HG03097 (cell line): Measurements from ENCODE around the gene SLC7A1.

Source experiments
- ATAC-seq: cut with Tn5 transposase; IDR thresholded peaks from one replicate; pipeline ENCODE4 v1.9.1; 2021; ENCODE audit not compliant: unreplicated experiment, low FRiP score

Gene SLC7A1

DNA sequence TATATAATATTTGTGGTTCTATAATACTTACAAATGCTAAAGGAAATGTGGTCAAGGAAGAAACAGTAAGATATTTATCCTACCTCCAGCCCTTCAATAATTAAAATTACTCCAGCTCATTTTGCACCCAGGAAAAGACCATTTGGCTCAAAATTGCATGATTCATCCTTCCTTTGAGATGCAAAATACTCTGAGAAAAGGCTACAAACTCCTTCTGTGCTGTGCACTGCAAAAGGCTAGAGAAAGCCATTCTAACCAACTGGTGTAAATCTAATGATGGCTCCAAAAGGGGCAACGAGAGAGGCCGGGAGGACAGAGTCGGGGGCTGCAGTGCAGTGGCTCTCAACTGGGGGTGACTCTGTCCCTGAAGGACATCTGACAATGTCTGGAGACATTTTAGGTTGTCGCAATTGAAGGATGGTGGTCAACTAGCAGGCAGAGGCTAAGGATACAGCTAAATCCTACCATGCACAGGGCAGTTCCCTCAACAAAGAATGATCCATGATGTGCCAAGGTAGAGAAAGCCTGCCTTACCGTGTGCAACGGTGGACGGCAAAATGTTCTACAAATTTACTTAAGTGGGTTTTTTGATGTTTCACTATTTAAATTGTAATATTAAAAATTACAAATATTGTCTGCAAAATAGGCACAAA, 32.6 kb downstream of the SLC7A1 start:
- ATAC-seq = no peak

DNA sequence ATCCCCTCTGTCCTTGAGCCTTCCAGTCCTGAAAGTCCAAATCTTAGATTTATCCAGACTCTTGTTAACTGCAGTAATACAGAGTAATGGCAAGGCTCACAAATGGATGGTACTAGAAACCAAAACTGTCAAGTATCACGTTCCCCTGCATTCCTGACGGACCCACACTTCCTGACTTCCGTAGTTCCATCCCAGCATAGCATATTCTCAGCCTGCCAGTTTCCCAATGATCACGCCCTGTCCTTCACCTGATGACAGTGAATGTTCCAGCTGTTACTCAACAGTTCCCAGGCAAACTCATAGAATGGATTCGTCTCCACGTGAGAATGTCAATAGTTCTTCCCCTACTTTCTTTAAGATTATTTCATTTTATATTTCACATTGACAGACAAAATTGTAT, 33.6 kb downstream of the SLC7A1 start:
- no peak for ATAC-seq

DNA sequence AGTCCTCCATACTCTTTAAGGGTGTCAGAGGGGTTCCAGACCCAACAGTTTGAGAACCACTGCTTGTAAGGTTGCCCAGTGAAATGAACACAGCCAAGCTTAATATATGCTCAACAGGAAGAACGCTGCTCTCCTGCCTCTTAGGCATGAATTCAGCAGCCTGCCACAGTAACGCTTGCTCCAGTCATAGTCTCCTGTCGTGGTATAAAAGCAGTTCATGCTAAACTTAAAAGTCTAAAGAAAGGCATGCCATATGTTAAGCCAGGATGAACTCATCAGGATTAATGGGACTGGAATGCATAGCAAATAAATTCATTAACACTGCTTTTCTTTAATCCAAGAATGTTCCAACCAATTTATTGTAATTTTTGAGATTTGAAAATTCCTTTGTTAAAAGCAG, 38.7 kb downstream of the SLC7A1 start:
- no peak for ATAC-seq

DNA sequence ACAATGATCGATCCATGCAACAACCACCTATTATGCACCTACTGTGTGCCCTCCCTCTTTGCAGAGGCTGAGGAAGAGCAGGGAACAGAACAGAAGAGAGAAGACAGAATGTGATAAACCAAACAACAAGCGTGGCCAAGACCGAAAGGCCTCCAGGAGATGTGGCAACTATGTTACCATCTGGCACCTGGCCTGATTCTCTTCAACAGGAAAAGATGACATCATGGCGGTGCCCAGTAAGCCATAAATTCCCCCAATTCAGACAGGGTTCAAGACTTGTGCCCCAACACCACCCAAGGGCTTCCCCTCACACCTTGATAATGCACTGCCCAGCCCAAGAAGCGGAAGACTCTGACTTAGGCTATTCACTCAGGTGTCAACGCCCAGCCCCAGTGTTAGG, 44.3 kb downstream of the SLC7A1 start:
- no peak for ATAC-seq

DNA sequence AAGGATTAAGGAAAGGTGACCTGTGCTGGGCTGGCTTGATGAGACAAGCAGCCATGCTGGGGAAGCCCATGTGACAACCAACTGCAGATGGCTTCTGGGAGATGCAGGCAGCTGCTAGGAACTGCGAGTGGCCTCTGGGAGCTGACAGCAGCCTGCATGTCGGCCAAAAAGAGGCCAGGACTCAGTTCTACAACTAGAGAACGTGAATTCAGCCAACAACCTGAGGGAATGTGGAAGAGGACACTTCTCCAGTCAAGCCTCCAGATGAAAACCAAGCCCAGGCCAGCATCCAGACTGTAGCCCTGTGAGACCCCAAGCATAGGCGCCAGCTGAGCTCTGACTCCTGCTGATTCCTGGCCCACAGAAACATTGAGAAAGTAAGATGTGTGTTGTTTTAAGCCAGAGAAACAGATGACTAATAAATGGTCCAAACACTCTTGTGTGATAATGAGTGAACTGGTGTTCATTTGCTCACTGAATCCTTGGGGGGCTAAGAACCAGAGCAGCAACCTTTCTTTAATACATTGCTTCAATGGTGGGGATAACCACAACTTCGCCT, 45.0 kb downstream of the SLC7A1 start:
- ATAC-seq = no peak

DNA sequence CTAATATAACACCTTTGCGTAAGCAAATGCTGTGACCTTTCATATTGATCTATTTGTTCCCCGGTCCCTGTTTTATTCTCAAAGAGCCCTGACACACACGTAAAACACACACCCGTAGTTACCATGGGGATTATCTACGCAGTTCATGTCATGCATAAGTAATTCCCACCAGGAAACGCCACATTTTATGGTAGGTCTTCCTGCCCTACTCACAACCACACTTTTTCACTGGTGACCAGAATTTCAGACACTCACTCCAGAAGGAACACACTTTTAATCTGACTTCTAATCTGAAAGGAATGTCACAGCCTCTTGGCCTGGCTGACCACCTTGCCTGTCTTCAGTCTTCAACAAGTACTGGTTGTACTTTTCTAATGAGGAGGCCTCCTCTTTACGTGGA, 46.8 kb downstream of the SLC7A1 start:
- no peak for ATAC-seq

DNA sequence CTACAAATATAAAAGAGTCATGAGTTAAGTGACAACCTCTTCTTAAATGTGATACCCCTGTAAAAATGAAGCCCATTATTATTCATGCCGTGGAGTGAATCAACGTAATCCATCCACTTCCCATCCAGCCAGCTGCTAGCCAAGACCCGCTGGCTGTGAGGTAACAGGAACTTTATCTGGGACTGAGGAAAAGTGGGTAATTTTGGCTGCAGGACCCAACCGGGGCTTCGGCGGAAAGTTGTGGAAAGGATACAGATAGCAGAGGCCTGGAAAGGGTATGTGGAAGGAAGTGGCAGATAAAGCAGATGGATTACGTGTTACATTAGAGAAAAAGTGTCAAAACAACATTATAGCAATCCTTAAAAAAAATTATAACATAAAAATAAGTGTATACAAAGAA, 48.3 kb downstream of the SLC7A1 start:
- no peak for ATAC-seq

DNA sequence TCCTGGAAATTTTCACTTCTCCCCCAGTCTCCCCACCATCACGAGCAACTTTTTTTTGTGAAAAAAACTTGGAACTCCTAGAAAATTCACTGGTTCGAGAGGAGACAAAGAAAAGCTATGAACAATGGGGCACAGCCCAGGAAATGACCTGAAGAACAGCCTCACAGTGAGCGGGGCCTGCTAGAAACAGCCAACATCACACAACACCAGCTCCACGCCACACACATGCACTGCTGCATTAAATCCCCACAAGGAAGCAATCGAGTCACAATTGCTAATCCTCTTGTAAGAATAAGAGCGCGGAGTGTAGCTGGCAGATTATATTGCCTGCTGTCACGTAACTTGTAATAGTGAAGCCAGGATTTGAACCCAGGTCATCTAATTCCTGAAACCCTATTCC, 48.8 kb downstream of the SLC7A1 start:
- ATAC-seq = no peak

DNA sequence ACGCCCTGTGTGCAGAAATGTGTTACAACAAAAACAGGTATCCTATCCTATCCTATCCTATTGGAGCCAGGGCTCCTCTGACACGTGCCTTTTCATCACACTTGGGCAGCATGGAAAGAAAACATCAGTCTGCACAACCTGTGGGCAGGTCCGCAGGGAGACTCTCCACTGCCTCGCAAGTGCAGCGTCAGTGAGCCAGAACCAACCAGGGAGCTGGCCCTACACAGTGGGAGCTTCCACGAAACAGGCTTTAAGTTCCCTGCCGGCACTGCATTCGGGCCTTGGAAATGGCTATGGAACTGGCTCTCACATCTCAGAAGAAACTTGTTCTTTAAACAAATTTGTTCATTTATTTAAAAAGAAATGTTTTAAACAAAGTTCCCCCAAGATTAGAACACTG, 49.5 kb downstream of the SLC7A1 start:
- no peak for ATAC-seq

DNA sequence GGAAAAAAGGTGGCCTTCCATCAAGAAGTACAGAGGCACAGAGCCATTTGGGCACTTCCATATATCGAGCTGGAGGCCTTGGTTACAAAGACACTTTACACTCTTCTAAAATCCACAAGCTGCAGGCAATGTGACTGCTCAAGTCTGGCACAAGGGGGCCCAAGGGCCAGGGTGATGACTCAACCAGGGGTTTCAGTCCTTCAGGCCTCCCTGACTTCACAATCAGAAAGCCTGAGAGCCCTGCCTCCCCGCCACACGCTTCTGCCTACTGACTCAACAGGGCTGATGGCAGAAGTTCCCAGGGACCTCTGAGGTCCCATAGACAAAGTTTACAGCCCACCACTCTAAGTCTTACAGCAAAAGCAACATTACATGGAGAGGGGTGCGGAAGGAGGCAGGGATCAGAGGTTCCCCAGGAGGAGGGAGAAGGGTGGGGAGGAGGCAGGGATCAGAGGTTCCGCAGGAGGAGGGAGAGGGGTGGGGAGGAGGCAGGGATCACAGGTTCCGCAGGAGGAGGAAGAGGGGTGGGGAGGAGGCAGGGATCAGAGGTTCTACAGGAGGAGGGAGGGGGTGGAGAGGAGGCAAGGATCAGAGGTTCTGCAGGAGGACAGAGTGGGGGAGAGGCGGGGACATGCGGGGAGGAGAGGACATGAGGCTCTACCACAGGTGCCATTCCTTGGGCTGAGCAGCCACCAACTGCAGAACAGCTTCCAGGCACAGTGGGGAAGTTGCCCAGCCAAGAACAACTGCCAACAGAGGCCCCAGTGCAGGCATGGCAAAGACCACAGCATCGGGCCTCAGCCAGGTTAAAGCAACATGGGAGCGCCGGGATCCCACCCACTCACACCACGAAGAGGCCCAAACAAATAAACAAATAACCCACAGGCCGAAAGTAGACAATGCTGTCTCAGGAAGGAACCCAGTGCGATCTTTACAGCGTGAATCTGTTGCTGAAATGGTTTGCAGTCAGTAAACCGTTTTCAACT, 52.0 kb downstream of the SLC7A1 start:
- ATAC-seq = peak; percentile 90

DNA sequence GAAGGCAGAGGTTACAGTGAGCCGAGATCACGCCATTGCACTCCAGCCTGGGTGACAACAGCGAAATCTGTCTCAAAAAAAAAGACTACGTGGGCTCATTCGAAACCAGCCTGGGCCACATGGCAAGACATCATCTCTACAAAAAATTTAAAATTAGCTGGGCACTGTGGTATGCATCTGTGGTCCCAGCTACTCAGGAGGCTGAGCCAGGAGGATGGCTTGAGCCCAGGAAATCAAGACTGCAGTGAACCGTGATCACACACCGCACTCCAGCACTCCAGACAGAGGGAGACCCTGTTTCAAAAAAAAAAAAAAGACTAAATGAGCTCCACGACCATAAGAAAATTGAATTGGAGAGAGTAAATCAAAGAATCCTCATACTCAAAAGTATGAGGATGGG, 53.1 kb downstream of the SLC7A1 start:
- no peak for ATAC-seq

DNA sequence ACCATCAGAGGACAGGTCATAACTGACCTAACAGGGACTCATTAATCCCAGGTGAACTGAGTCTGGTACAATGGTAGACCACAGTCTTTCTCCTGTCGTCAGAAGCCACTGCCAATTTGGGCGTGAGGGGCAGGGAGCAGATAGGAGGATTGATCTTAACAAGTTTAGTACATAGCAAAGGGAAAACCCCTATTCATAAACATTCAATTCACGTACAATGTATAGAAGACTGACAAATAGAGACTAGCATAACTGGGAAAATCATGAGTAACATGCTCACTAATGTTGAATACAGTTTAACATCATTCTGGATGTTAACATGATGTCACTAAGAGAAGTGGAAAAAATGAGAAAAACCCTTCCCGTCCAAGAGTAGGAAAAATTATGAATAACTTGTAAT, 54.1 kb downstream of the SLC7A1 start:
- ATAC-seq = no peak

DNA sequence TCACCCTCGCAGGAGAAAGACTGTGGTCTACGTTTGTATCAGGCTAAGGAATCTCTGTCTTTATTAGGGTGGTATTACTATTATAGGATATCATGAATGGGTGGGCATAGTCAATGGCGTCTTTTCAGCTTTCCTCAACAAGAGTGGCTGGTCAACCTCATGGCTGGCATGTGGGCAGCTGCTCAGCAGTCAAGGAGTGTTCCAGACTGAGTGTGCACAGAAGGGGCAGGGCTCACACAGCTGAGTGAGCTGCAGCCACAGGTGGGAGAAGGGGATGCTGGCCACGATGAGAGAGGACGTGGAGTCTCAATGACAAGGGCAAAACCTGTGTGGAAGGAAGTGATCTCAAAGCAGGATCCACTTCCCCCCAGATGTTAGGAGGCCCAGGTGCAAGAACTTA, 54.7 kb downstream of the SLC7A1 start:
- ATAC-seq = no peak

DNA sequence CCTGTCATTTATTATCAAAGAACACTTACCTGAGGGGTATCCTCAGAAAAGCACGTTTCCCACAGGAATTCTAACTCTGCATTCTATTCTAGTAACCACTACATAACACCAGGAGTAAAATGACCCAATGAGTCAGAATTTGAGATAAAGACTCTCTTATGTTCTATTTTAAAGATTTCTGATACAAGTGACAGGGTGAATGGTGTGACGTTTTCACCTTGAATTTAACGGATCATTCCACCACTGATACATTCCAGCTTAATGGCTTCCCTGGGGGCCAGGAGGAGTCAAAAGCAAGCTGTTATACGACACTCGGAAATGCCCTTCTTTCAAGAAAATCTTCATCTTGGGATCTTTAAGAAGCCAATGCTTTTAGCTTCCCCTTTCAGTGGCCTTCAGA, 55.2 kb downstream of the SLC7A1 start:
- ATAC-seq = no peak

DNA sequence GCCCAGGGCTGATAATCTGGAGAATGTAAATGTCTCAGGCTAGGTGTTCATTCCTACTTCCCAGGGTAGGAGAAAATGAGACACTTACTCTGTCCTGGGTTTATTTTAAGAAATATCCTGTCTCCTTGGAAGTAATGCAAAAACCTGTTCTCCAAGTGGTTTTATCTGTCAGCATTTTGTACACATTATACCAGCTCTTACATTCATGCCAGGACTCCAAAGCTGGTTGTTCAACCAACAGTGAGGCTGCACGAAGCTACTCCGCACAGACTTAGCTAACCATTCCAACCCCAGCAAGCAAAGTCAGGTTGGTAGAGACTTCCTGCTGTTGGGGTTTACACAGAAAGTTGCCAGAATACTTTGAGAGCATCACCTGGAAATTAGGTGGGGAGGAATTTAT, 55.6 kb downstream of the SLC7A1 start:
- no peak for ATAC-seq

DNA sequence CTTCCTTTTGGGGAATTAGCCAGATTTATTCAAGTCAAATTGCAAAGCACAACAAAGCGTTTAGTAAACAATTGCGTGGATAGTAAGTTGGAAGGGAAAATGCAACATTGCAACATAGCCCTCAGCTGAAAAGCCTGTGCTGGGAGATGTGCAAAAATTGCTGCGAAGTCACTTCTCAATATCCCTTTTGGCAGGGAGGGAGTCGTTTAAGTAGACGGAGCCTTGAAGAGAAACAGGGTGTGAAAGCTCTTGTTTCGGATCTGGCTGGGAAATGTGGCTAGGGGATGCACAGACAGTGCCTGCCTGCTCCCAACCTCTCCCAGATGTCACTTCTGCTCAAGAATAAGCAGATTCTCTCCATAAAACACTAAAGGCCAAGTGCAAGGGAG, 56.8 kb downstream of the SLC7A1 start:
- ATAC-seq = no peak

DNA sequence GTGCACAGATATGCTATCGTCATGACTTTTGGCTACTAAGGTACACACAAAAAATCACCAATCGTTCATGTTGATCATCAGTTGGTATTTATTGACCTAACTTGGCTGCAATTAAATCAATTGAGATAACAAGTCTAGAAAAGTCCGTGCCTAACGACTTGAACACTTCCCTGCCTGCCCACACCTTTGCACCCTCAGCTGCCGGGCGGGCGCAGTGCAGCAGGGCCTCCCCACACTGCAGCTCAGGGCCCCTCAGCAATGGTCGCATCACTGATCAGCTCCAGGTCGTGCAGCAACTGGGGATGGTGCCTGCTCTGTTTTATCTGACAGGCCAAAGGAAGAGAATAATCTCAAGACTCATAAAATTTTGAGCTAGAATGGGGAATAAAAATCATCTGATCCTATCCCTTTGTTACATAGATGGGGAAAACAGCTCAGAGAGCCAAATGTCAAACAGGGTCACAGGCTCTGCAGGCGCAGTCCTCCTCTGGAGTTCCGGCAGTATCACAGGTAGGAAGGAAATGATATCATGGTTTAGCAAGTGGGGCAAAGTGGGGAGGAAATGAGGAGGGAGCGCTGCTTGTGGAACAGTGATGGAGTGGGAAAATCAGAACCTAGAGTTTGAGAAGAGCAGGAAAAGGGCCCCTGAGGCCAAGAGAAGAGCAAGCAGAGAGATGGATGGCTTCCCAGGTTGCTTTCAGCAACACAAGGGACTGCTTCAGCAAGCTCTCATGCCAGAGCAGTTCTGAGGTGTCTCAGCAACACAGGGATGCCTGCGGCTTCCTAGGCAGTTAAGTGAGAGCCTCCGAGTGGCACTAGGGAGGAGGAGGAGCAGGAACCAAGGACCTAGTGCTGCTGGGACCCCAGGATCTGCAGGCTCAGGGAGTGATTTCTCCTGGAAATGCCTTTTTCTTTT, 57.5 kb downstream of the SLC7A1 start:
- no peak for ATAC-seq

DNA sequence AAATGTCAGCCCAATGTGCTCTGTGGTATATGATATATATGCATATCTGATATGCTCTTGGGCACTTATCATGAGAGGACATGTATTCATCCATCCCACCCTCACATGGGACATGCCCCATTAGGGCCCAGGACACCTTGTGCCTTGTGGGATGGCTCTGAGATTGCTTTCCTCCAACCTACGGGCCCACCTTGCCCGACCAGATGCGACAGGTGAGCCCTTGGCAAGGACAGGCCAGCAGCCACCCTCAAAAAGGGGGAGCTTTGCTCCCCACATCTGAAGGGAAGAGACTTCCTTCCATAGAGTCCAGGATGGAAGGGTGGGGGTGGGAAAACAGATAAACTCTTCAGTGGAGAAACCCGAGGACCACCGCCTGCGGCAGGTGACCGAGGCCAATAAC, 58.6 kb downstream of the SLC7A1 start:
- ATAC-seq = no peak

DNA sequence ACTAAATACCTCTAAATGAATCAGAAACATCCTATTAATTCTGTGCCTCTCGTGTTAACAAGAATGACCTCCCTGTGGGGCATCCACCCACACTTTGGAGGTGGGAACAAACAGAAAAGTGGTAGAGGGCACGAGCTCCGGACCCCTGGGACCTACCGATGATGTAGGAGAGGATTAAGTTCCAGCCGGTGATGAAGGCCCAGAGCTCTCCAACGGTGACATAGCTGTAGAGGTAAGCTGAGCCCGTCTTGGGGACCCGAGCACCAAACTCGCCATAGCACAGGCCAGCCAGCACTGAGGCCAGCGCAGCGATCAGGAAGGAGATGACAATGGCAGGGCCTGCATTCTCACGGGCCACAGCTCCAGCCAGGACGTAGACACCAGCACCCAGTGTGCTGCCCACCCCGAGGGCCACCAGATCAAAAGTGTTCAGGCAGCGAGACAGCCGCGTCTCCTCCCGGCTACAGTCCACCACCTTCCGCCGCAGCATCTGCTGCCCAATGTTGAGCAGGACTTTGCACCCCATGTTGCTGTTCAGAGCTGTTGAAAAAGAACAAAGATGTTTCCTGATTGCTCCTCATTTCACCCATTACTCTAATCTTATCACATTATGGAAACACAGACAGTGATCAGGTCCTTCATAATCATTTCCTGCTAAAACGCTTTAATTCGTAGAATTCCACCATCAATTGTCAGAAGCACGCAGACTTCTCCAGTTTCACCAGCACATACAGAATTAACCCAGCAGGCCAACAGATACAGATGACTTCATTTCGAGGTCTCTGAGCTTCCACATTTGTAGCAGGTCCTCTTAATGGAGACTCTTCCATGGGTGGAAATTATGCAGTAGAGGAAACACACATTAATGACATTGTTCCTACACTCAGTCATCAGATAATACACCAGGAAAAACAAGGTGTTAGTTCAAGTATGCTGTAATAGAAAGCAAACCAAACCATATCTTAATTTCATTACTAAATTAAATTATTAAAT, 59.5 kb downstream of the SLC7A1 start:
- ATAC-seq = no peak

DNA sequence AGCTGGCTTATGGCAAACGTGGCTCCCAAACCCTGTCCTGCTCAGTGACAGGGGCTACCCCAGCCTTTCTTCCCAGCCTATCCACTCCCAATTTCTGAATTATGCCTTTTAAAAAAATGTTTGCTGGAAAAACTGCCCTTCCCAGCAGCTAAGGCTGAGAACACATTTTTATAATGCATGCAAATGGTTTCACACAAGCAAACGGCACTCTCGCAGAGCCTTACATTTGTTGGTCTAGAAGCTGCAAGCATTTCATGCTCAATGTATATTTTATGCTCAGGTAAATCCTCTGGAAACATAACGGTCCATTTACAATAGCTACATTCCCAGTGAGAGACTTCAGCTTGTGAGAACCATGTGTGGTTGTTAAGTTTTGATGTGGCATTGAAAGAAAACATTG, 61.4 kb downstream of the SLC7A1 start:
- ATAC-seq = no peak
